NCI-H345 (cell line): ENCODE measurements around the gene SLC8A2.
"Not testable (repeated sequence)": the region's sequence is repeated elsewhere in the genome, so short reads cannot be mapped to it uniquely, and the experiment has no call there.

ENCODE experiments used
- DNase-seq: peaks from one replicate; lab custom pipeline; 2025; lab: John Stamatoyannopoulos, UW

SLC8A2 gene

GRCh38 chr19:47411696-47412095 is 60.0 kb downstream of the SLC8A2 start:
- DNase-seq, result not testable (repeated sequence)

GRCh38 chr19:47411101-47411500 is 60.6 kb downstream of the SLC8A2 start:
- DNase-seq, result no peak

DNA sequence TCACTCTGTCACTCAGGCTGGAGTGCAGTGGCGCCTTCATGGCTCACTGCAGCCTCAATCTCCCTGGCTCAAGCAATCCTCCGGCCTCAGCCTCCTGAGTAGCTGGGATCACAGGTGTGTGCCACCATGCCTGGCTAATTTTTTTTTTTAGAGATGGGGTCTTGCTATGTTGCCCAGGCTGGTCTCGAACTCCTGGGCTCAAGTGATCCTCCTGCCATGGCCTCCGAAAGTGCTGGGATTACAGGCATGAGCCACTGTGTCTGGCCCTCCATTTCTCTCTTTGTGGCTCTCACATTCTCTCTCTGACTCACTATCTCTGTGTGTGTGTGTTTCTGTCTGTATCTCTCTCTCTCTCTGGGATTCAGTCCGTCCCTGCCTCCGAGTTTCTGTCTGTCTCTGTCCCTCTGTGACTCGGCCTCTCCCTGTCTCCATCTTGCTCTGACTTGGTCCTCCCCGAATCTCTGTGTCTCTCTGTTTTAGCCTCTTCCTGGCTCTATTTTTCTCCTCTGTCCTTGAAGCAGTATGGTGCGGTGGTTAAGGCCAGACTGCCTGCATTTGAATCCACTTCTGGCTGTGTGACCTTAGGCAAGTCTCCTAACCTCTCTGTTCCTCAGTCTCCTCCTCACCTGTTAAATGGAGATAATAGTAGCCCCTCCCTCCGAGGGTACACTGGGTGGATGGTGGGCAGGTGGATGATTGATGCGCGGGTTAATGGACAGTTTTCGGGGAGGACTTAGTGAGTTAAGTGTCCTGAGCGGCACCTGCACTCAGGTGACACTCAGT is 63.3 kb downstream of the SLC8A2 start:
- DNase-seq, result no peak

DNA sequence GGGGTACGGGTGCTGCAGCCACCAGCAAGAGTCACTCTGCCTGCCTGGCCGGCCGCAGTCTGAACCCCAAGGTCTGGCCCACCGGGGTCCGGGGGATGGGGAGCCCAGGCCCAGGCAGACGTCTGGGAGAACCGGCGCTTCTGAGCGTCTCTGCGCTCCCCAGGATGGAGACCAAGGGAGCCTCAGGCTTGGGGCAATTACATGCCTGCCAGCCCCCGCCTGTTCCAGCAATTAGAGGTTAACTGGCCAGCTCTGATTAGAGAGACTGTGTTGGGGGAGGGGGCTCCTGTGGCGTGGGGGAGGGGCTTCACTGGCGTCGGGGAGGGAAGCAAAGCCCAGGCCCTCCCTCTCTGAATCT is 64.3 kb downstream of the SLC8A2 start:
- DNase-seq, result no peak

DNA sequence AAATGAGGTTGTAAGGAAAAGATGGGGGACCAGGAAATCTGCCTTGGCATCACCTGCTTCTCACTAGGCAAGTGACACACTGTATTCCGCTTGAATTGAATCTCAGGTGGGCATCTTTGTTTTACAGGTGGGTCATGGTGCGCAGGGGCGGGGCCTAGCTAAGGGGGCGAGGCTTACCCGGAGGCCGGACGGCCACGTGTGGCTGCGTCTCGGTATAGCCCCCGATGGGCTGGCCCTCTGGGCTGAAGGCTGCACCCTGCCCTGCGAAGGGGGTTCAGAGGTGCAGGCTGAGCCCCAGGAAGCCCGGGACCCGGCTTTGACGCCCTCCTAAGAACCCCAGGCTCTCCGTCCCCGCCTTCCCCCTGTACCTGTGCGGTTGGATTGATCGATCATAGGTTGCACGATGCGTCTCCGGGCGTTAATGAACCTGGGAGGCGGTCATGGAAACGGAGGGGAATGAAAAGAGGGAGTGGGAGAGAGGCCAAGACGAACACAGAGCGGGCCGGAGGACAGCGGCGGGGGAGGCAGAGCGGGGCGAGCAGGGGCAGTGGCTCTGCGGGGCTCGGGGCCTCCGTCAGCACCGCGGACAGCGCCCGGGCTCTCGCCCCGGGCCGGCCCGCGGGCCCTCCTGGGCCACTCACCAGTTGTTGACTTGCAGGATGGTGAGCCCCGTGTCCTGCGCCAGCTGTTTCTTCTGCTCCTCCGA is 64.8 kb downstream of the SLC8A2 start:
- no peak for DNase-seq

GRCh38 chr19:47405854-47406417 is 65.8 kb downstream of the SLC8A2 start:
- no peak for DNase-seq

DNA sequence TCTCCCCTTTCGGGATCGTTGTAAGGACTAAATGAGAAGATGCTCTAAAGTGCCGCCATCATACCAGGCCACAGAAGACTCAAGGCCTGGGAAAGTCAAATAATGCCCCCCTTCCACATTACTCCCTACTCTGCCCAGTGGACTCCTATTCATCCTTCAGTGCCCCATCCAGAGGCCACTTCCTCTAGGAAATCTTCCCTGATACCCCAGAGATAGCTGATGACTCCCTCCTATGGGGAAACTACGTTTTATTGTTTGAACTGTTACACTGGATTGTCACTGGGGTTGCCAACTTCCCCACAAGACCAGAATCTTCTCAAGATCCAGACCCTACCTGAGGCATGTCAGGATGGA is 66.5 kb downstream of the SLC8A2 start:
- DNase-seq, result no peak

DNA sequence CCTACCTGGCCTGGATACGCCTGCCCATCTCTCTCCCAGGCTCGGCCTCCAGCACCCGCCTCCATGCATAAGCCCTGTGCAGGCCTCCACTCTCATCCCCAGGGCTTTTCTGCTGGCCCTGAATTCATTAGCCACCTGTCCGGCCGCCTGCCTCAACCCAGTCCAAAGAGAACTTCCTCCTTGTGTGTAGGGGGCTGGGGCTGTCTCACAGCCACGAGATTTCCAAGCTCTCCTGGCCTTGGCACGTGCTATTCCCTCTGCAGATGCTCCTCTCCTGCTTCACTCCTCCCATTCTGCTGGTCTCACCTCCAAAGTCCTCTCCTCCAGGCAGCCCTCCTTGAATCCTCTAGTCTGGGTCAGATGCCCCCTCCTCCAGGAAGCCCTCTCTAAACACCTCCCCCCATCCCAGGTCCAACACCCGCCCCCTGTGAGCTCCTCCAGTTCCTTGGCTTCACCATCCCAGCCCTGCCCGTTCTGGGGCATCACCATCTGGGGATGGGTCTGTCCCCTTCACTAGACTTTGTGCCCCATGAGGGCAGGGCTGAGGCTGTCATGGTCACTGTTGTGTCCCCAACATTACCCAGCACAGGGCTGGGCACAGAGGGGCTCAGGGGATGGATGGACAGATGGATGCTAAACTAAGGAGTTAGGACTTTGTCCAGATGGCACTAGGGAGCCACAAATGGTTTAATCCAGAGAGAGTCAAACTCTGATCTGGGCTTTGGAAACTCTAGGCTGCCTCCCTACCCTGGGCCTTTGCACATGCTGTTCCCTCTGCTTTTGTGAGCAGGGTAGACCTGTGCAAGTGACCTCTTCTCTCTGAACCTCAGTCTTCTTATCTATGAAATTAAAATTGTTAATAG is 67.1 kb downstream of the SLC8A2 start:
- no peak for DNase-seq

- DNase-seq, result no peak
Observed at GRCh38 chr19:47402504-47402903, 69.2 kb downstream of the SLC8A2 start.

DNA sequence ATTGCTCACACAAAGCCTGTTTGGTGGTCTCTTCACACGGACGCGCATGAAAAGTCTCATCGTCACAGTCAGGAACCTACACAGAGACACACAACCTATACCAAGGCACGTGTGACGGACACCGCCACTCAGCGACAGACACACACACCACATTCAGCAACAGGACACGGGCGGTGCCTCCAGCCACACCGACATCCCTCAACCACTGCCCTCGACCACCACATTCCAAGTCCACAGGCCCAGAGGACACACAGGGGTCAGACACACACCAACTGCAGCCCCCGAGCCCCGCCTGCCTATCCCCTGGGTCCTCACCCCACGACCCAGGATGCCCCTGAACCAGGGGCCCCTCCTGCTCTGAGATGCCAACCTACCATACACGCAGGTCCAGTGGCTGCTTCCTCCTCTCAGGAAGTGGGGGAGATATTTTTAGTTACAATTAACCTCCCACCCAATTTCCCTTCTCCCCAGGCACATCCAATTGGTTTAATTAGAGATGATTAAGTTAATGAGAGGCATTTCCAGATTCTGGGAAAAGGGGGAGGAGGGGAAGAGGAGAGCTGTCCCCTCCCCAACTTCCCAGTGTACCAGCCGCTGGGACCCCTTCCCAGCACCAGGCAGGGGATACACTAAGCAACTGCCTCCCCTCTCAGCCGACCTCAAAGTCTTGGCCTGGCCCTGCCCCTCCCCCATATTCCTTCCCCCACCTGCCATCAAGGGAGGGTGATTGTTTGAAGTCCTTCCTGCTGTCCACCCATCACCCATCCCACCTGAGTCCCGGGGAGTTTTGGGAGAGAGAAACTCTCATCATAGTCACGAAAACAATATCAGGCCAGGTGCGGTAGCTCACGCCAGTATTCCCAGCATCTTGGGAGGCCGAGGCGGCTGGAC is 72.7 kb downstream of the SLC8A2 start:
- DNase-seq, result no peak

DNA sequence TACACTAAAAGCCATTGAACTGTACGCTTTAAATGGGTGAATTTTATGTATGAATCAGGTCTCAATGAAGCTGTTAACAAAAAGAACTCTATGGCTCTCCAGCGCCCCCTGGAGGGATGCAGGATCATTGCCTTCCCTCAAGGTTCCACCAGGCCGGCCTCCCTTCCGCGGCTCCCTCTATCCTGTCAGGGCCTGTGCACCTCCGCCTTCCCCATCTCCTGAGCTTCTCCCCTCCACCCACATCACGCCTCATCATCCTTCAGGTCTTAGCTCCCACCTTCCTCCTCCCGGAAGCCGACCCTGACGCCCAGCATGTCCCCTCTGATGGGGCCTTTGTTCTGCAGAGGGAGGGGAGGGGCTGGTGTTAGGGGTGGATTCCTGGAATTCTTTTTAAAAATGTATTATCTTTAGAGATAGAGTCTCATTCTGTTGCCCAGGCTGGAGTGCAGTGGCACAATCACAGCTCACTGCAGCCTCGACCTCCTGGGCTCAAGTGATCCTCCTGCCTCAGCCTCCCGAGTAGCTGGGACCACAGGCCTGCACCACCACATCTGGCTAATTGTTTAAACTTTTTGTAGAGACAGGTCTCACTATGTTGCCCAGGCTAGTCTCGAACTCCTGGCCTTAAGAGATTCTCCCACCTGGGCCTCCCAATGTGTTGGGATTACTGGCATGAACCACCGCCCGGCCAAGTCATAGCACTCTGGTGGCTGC is 80.0 kb downstream of the SLC8A2 start:
- peak; percentile 38 for DNase-seq

- DNase-seq, result no peak
Observed at GRCh38 chr19:47390533-47391488, 80.9 kb downstream of the SLC8A2 start.

DNA sequence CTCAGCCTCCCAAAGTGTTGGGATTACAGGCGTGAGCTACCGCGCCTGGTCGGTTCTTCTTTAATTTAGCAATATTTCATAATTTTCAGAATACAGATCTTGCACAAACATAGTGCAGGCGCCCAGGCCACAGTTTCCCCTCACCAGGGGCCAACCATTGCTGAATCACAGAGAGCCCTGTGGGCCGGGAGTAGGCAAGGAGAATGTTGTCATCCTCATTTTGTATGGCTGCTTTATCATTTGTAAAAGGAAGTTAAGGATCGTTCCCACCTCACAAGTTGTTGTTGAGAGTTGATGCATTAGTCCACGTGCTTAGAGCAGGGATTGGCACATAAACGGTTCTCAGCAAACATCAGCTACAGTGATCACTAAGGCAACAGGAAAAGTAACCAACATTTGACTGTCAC is 82.5 kb downstream of the SLC8A2 start:
- DNase-seq, result no peak

DNA sequence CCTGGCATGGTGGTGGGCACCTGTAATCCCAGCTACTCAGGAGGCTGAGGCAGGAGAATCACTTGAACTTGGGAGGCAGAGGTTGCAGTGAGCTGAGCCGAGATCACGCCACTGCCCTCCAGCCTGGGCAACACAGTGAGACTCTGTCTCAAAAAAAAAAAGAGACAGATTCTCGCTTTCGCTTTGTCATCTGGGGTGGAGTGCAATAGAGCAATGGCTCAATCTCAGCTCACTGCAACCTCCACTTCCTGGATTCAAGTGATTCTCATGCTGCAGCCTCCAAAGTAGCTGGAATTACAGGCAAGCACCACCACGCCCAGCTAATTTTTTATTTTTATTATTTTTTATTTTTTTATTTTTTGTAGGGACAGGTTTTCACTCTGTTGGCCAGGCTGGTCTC is 83.0 kb downstream of the SLC8A2 start:
- not testable (repeated sequence) for DNase-seq

DNA sequence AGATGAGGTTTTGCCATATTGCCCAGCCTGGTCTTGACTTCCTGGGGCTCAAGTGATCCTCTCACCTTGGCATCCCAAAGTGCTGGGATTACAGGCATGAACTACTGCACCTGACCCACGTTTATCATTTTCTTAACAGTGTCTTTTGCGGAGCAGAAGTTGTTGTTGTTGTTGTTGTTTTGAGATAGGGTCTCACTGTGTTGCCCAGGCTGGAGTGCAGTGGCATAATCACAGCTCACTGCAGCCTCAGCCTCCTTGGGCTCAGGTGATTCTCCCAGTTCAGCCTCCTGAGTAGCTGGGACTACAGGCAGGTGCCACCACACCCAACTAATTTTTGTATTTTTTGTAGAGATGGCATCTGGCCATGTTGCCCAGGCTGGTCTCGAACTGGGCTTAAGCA is 84.1 kb downstream of the SLC8A2 start:
- DNase-seq, result not testable (repeated sequence)

GRCh38 chr19:47386582-47386981 is 85.1 kb downstream of the SLC8A2 start:
- not testable (repeated sequence) for DNase-seq

DNA sequence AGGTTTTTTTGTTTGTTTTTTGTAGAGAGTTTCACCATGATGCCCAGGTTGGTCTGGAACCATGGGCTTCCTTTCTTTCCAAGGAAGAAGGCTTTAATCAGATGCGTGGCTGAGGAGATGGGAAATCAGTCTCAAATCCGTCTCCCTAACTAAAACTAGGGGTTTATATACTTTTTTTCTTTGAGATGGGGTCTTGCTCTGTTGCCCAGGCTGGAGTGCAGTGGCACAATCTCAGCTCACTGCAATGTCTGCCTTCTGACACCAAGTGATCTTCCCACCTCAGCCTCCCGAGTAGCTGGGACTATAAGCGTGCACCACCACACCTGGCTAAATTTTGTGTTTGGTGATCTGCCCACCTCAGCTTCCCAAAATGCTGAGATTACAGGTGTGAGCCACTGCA is 87.2 kb downstream of the SLC8A2 start:
- DNase-seq, result not testable (repeated sequence)

GRCh38 chr19:47383890-47384289 is 87.8 kb downstream of the SLC8A2 start:
- not testable (repeated sequence) for DNase-seq

DNA sequence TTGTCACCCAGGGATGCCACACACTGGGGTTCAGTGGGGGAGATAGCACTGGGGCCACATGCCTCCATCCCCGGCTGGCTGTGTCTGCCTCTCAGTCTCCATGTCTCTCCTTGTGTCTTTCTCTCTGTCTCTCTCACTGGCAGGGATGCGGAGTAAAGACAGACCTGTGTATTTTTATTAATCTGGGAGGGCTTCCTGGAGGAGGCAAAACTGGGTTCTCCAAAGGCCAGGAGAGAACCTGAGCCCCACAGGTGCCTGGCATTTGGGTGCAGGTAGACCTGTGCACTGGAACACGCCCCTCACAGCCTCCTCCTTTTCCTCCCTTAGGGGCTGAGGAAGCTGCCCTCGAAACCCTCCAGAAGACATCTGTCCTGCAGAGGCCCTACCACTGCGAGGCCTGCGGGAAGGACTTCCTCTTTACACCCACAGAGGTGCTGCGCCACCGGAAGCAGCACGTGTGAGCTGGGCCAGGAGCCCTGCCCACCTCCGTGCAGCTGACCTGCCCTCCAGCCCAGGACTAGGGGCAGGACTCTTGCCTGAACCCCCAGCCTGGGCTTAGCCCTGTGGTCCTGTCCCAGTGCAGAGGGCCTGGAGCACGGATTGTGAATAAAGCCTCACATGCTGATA is 89.9 kb downstream of the SLC8A2 start:
- no peak for DNase-seq
